Embryonic facial prominence (tissue), 1 donor: Measurements from ENCODE around the gene LAMA2.

Source experiments
- DNase-seq: peaks from one replicate; pipeline ENCODE4 v3.0.0-alpha.2; 2016; ENCODE audit errors: extremely low spot score

The LAMA2 gene

GRCh38 chr6:129210684-129211083 lies 327.7 kb downstream of the LAMA2 start:
- DNase-seq: no peak

- DNase-seq: no peak
These were observed 328.7 kb downstream of the LAMA2 start for GRCh38 chr6:129211626-129212025.

- no peak for DNase-seq
These were observed 329.1 kb downstream of the LAMA2 start for GRCh38 chr6:129212081-129212480.

- DNase-seq: no peak
These were observed 332.3 kb downstream of the LAMA2 start for GRCh38 chr6:129215246-129215645.

GRCh38 chr6:129215916-129216520 lies 333.1 kb downstream of the LAMA2 start:
- DNase-seq: no peak

GRCh38 chr6:129217701-129218100 lies 334.8 kb downstream of the LAMA2 start:
- no peak for DNase-seq

GRCh38 chr6:129233458-129234134 lies 350.7 kb downstream of the LAMA2 start:
- DNase-seq: no peak

GRCh38 chr6:129235167-129236000 lies 352.4 kb downstream of the LAMA2 start:
- no peak for DNase-seq

GRCh38 chr6:129236001-129236517 lies 353.1 kb downstream of the LAMA2 start:
- DNase-seq: no peak

- DNase-seq: no peak
These were observed 356.1 kb downstream of the LAMA2 start for GRCh38 chr6:129238991-129239390.

GRCh38 chr6:129239825-129240491 lies 357.0 kb downstream of the LAMA2 start:
- no peak for DNase-seq

- DNase-seq: no peak
These were observed 357.5 kb downstream of the LAMA2 start for GRCh38 chr6:129240492-129240853.

GRCh38 chr6:129242546-129242945 lies 359.6 kb downstream of the LAMA2 start:
- DNase-seq: no peak

GRCh38 chr6:129243377-129243776 lies 360.4 kb downstream of the LAMA2 start:
- DNase-seq: no peak

- DNase-seq: no peak
These were observed 366.0 kb downstream of the LAMA2 start for GRCh38 chr6:129248946-129249345.

GRCh38 chr6:129251669-129252376 lies 368.9 kb downstream of the LAMA2 start:
- DNase-seq: peak; percentile 55

- no peak for DNase-seq
These were observed 369.6 kb downstream of the LAMA2 start for GRCh38 chr6:129252377-129253071.

- DNase-seq: no peak
These were observed 370.3 kb downstream of the LAMA2 start for GRCh38 chr6:129253242-129253641.

GRCh38 chr6:129253727-129254126 lies 370.8 kb downstream of the LAMA2 start:
- DNase-seq: no peak

- no peak for DNase-seq
These were observed 374.3 kb downstream of the LAMA2 start for GRCh38 chr6:129257196-129257595.

GRCh38 chr6:129262661-129263060 lies 379.7 kb downstream of the LAMA2 start:
- DNase-seq: no peak
